ENCODE measurements around the gene CHEK1. TPM values are rescaled to one million over a fixed set of nuclear protein-coding genes. Genes with fewer than 3 reads are reported as not detected.

Gene CHEK1
- total RNA-seq, 6 donors from 2014 or later, result 1.6 to 3.8 (median 2.7) TPM

- Histone ChIP-seq H3K36me3 (peaks cover 59 to 100% (median 93%) of the 10 kb centered on the region in 4 donors), H3K27ac (no peak overlapping the region), H3K27me3 (no peaks in the 10 kb centered on the region), H3K4me1 (no peaks in the 10 kb centered on the region), H3K4me3 (no peak overlapping the region), H3K9me3 (no peaks in the 10 kb centered on the region)
- ATAC-seq (ENCODE audit: low FRiP score in 2 of 2), result no peak
- no peak for DNase-seq
- TF ChIP-seq POLR2A (IDR thresholded peaks at IDR 0.05) (no peak), POLR2AphosphoS5 (IDR thresholded peaks at IDR 0.05) (no peak), EP300 (IDR thresholded peaks at IDR 0.05) (no peak), CTCF (IDR thresholded peaks at IDR 0.05) (no peak)
Observed at GRCh38 chr11:125605417-125605816, 19.5 kb upstream of the CHEK1 start.

GRCh38 chr11:125609545-125609944, 15.4 kb upstream of the CHEK1 start:
- Histone ChIP-seq H3K36me3 (peaks cover 70 to 100% (median 92%) of the 10 kb centered on the region in 4 donors), H3K4me1 (no peaks in the 10 kb centered on the region), H3K27ac (no peak overlapping the region), H3K9me3 (no peaks in the 10 kb centered on the region), H3K4me3 (no peak overlapping the region), H3K27me3 (no peaks in the 10 kb centered on the region)
- DNase-seq (no peak), ATAC-seq (ENCODE audit: low FRiP score in 2 of 2) (no peak)
- TF ChIP-seq POLR2A (IDR thresholded peaks at IDR 0.05) (no peak), EP300 (IDR thresholded peaks at IDR 0.05) (no peak), CTCF (IDR thresholded peaks at IDR 0.05) (no peak), POLR2AphosphoS5 (IDR thresholded peaks at IDR 0.05) (no peak)
- 82 to 88% methylated on average over 7 of the region's 7 CpGs for WGBS, 2 donors

GRCh38 chr11:125618383-125618782, 6.6 kb upstream of the CHEK1 start:
- ATAC-seq (ENCODE audit: low FRiP score in 2 of 2), result no peak
- H3K36me3 ChIP-seq, result peaks cover 30 to 89% (median 77%) of the 10 kb centered on the region in 4 donors

GRCh38 chr11:125621995-125622394, 3.0 kb upstream of the CHEK1 start:
- WGBS, 2 donors, result 83 to 89% methylated on average over 2 of the region's 2 CpGs
- H3K27me3 ChIP-seq, result no peaks in the 10 kb centered on the region

More at GRCh38 chr11:125618383-125618782, 6.6 kb upstream of the CHEK1 start:
- no peak for DNase-seq
- Histone ChIP-seq H3K4me1 (no peaks in the 10 kb centered on the region), H3K9me3 (no peaks in the 10 kb centered on the region), H3K27me3 (no peaks in the 10 kb centered on the region), H3K27ac (no peak overlapping the region), H3K4me3 (no peak overlapping the region)
- WGBS, 2 donors, result 94 to 97% methylated on average over 4 of the region's 4 CpGs
- TF ChIP-seq POLR2AphosphoS5 (IDR thresholded peaks at IDR 0.05), result no peak
- TF ChIP-seq CTCF (IDR thresholded peaks at IDR 0.05), result no peak
- TF ChIP-seq EP300 (IDR thresholded peaks at IDR 0.05), result no peak
- no peak for TF ChIP-seq POLR2A (IDR thresholded peaks at IDR 0.05)

More at GRCh38 chr11:125621995-125622394, 3.0 kb upstream of the CHEK1 start:
- no peak for DNase-seq
- peaks cover 11 to 19% (median 16%) of the 10 kb centered on the region in 4 donors for H3K4me1 ChIP-seq
- no peaks in the 10 kb centered on the region for H3K9me3 ChIP-seq
- TF ChIP-seq EP300 (IDR thresholded peaks at IDR 0.05) (no peak), CTCF (IDR thresholded peaks at IDR 0.05) (no peak), POLR2AphosphoS5 (IDR thresholded peaks at IDR 0.05) (no peak), POLR2A (IDR thresholded peaks at IDR 0.05) (no peak)
- no peak overlapping the region for H3K4me3 ChIP-seq
- H3K36me3 ChIP-seq, result peaks cover 17 to 53% (median 44%) of the 10 kb centered on the region in 4 donors
- H3K27ac ChIP-seq, result no peak overlapping the region
- ATAC-seq (ENCODE audit: low FRiP score in 2 of 2), result no peak

All from upper lobe of left lung (tissue), 6 donors.